Nephron (organoid): ENCODE data around the gene KRTAP10-6.
"Not testable (repeated sequence)": the region's sequence is repeated elsewhere in the genome, so short reads cannot be mapped to it uniquely, and the experiment has no call there.

Experiments used
- H3K27ac Mint-ChIP-seq, 3 experiments: 2 replicates each; pipeline ENCODE4 v1.8.0; 2020; ENCODE audit warnings: mixed read lengths in 3 of 3, mild to moderate bottlenecking in 2 of 3, moderate library complexity in 1 of 3
- H3K27me3 Mint-ChIP-seq: 2 replicates; pipeline ENCODE4 v1.8.0; 2021; ENCODE audit warnings: low read depth, mild to moderate bottlenecking, moderate library complexity, mixed read lengths
- H3K36me3 Mint-ChIP-seq: 2 replicates; pipeline ENCODE4 v1.8.0; 2020; ENCODE audit warnings: low read depth, mixed read lengths
- H3K4me1 Mint-ChIP-seq: 2 replicates; pipeline ENCODE4 v1.8.0; 2020; ENCODE audit warnings: mixed read lengths
- H3K4me3 Mint-ChIP-seq, 3 experiments: 2 replicates each; pipeline ENCODE4 v1.8.0; 2020; ENCODE audit warnings: mild to moderate bottlenecking in 3 of 3, mixed read lengths in 3 of 3, moderate library complexity in 2 of 3
- H3K9me3 Mint-ChIP-seq: 2 replicates; pipeline ENCODE4 v1.8.0; 2020; ENCODE audit warnings: mixed read lengths
- CTCF ChIP-seq, 3 experiments: fragments of 200-600 bp; sonication (generic); IDR thresholded peaks; one replicate each; pipeline ENCODE4 v1.5.0; 2021; ENCODE audit warnings: antibody characterized with exemption in 3 of 3; ENCODE audit not compliant: unreplicated experiment in 3 of 3

KRTAP10-6 gene

GRCh38 chr21:44576025-44576420 is 16.3 kb downstream of the KRTAP10-6 start:
- H3K4me1 Mint-ChIP-seq, result no peaks in the 10 kb centered on the region
- TF ChIP-seq CTCF (IDR thresholded peaks at IDR 0.05; ENCODE audit: unreplicated experiment in 3 of 3), result no peak
- no peak overlapping the region for H3K4me3 Mint-ChIP-seq

GRCh38 chr21:44575307-44576024 is 16.8 kb downstream of the KRTAP10-6 start:
- no peaks in the 10 kb centered on the region for H3K4me1 Mint-ChIP-seq
- H3K9me3 Mint-ChIP-seq, result peaks cover 48% of the 10 kb centered on the region
- peaks cover 20% of the 10 kb centered on the region for H3K27me3 Mint-ChIP-seq
- no peak overlapping the region for H3K27ac Mint-ChIP-seq
- peaks cover 2% of the 10 kb centered on the region for H3K36me3 Mint-ChIP-seq
- no peak for TF ChIP-seq CTCF (IDR thresholded peaks at IDR 0.05; ENCODE audit: unreplicated experiment in 3 of 3)
- H3K4me3 Mint-ChIP-seq, result no peak overlapping the region

More at GRCh38 chr21:44576025-44576420, 16.3 kb downstream of the KRTAP10-6 start:
- no peak overlapping the region for H3K27ac Mint-ChIP-seq
- H3K36me3 Mint-ChIP-seq, result peaks cover 4% of the 10 kb centered on the region
- peaks cover 21% of the 10 kb centered on the region for H3K27me3 Mint-ChIP-seq
- peaks cover 47% of the 10 kb centered on the region for H3K9me3 Mint-ChIP-seq

- H3K27me3 Mint-ChIP-seq, result peaks cover 16% of the 10 kb centered on the region
- no peak for TF ChIP-seq CTCF (IDR thresholded peaks at IDR 0.05; ENCODE audit: unreplicated experiment in 3 of 3)
Measured at GRCh38 chr21:44574457-44575306, 17.6 kb downstream of the KRTAP10-6 start.

GRCh38 chr21:44573630-44574456 is 18.5 kb downstream of the KRTAP10-6 start, which contains the start of gene KRTAP10-4:
KRTAP10-4 (plus strand) TSS chr21:44573729; CDS start chr21:44573759, 30 bp downstream.
- H3K4me3 Mint-ChIP-seq, H3K27ac Mint-ChIP-seq, H3K36me3 Mint-ChIP-seq, H3K4me1 Mint-ChIP-seq: not testable (repeated sequence)
- H3K27me3 Mint-ChIP-seq, result peaks cover 25% of the 10 kb centered on the region
- H3K9me3 Mint-ChIP-seq, result peaks cover 47% of the 10 kb centered on the region

More at GRCh38 chr21:44574457-44575306, 17.6 kb downstream of the KRTAP10-6 start:
- peaks cover 49% of the 10 kb centered on the region for H3K9me3 Mint-ChIP-seq
- no peak overlapping the region for H3K27ac Mint-ChIP-seq
- H3K4me3 Mint-ChIP-seq, result no peak overlapping the region
- H3K36me3 Mint-ChIP-seq, result no peaks in the 10 kb centered on the region
- H3K4me1 Mint-ChIP-seq, result no peaks in the 10 kb centered on the region

- Mint-ChIP-seq H3K9me3 (peaks cover 43% of the 10 kb centered on the region), H3K4me3 (no peak overlapping the region), H3K27me3 (peaks cover 28% of the 10 kb centered on the region), H3K4me1 (no peaks in the 10 kb centered on the region), H3K36me3 (no peaks in the 10 kb centered on the region), H3K27ac (no peak overlapping the region)
- no peak for TF ChIP-seq CTCF (IDR thresholded peaks at IDR 0.05; ENCODE audit: unreplicated experiment in 3 of 3)
Measured at GRCh38 chr21:44572959-44573583, 19.2 kb downstream of the KRTAP10-6 start.
